Activated CD8-positive, alpha-beta memory T cell treated with anti-CD3 and anti-CD28 coated beads, Interleukin-2, amount 50 U/mL, for 4 hours (primary cell): ENCODE measurements around the gene LMLN.
"Not testable (repeated sequence)": the region's sequence is repeated elsewhere in the genome, so short reads cannot be mapped to it uniquely, and the experiment has no call there.

Experiments used
- DNase-seq: peaks from one replicate; pipeline ENCODE4 v3.0.0-alpha.2; 2020

The LMLN gene

DNA sequence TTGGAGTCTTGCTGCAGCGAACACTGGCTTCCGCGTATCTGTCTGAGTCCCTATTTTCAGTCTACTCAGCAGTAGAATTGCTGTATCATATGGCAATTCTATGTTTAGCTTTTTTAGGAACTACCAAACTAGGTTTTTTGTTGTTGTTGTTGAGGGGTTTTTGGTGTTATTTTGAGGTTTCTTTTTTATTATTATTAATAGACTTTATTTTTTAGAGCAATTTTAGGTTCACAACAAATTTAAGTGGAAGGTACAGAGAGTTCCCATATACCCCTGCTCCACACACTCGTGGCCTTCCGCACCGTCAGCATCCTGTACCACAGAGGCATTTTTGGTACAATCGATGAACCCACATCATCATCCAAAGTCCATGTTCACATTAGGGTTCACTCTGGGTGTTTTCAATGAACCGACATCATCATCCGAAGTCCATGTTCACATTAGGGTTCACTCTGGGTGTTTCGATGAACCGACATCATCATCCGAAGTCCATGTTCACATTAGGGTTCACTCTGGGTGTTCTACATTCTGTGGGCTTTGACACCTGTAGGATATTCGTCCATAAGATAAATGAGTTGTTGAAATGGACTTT is 67.9 kb downstream of the LMLN start:
- no peak for DNase-seq

DNA sequence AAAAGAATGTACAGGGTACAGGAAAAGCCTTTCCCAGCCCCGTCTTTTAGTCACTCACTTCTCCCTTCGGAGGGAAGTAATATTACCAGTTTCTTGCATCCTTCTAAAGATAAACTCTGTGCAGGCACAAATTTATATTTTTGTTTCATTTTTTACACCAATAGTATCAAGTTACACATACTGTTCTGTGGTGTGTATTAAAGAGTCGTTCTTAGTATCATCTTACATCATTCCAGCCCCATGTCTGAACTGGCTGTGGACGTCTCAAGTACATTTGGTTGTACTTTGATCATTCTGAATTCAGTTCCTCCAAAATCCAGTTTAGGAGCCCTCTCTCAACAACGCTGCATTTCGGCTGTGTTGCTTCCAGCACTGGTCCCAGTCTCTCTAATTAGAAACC is 68.7 kb downstream of the LMLN start:
- DNase-seq = no peak

DNA sequence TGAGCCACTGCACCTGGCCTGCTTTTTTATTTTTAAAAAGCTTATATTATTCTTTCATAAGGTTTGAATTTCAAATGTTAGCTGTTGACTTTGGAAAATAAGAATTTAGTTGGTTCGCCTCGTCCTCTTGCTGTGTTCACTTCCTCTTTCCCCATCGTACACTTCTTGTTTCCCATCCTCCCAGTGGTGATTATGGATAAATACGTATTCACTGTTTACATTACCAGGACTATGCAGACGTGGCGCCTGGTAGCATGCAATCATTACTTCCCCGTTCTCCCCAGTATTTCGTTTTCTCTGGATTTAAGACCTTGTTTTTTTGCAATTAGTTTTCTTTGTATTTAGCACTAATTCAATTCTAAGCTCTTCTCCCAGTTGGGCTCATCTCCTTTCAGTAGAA is 70.1 kb downstream of the LMLN start:
- no peak for DNase-seq

DNA sequence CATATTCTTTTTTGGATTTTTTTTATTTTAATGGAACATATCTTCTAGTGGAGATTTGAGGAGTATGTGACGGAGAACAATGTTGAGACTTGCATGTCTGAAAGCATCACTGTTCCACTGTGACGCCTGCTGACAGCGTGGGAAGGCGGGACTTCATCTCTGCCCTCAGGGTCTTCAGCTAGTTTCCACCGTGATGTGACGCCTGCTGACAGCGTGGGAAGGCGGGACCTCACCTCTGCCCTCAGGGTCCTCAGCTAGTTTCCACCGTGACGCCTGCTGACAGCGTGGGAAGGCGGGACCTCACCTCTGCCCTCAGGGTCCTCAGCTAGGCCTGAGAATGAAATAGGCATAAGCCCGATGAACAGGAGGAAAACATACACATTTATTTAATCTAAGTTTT is 70.7 kb downstream of the LMLN start:
- DNase-seq = no peak

DNA sequence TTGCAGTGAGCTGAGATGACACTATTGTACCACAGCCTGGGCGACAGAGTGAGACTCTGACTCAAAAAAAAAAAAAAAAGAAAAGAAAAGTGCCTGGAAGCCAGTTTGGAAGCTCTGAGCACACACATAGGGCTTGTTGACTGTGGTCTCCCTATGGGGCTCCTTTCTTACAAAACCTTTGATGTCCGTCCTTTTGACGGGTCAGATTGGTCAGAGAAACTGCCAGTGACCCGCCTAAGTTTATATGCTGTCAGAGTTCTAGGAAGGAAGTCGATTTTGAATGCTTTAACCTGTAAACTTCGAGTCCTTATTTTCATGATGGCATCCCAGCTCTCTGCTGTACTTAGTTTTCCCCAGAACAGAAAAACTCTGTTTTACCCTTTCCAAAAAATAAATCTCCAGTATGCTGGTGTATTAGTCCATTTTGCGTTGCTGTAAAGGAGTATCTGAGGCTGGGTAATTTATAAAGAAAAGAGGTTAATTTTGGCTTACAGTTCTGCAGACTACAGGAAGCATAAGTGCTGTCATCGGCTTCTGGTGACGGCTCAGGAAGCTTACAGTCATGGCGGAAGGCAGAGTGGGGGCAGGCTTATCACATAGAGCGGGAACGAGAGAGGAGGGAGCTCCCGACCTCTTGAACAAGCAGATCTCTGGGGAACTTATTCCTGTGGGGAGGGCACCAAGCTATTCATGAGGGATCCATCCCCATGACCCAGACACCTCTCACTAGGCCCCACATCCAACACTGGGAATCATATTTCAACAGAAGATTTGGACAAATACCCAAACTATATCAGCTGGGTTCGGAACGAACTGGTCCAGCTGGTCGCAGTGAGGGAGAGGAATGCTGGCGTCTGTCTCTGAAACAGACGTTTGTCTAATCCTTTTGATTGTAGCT is 72.3 kb downstream of the LMLN start:
- no peak for DNase-seq

DNA sequence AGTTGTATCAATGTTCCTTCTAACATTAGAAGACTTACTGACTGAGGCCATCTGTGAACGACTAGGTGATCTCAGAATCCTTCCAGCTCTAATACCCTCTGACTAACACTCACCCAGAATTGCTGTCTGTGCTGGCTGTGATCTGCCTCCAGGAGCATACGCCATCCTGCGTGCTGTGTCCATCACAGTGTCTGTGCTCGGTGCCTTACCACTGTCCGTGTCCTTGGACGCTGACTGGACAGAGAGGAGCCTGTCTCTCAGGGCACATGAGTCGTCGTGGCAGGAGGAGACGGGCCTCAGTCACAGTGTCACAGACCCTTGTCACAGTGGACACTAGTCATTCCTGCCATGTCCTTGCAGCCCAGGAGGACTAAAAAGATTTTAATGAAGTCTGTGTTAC is 83.1 kb downstream of the LMLN start:
- no peak for DNase-seq

DNA sequence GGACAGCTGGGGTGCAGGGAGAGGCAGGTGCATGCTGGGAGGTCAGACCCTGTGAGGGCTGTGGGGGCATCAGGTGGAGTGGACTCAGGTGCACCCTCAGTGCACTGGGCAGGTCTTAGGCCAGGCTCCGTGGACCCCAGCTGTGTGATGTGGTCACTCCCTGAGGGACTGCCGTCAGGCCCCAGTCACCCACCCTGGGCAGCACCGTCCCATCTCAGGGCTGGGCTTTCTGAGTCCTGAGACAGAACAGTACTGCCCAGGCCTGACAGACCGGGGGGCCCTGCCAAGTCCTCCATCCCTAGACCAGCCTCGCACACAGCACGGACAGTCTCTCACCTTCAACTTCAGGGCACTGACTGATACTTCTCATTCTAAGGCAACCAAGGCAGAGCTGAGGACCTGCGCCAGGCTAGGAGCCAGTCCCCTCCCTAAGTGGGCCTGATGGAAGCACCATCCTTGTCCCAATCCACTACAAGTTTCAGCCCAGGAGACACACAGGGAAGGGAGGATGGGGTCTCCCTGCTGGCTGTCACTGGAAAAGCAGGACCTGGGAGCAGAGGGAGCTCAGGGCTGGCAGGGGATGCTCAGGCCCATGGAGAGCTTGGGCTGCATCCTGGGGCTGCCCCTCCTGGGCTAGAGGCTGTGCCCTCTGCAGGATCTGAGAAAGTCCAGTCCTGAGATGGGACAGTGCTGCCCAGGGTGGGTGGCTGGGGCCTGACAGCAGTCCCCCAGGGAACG is 86.3 kb downstream of the LMLN start:
- no peak for DNase-seq

DNA sequence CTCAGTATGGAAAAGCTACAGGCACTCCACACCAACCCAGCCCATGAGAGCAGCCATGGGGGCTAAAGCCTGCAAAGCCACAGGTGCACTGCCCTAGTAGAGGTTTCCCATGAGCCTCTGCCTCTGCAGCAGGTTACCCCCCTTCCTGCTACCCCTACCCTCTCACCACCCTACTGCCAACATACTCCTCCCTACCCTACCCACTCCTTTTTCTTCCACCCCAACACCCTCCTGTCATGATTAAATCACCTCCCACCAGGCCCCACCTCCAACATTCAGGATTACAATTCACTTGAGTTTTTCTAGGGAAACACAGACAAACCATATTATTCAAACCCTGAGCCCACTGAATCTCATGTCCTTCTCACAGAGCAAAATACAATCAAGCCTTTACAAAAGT is 88.4 kb downstream of the LMLN start:
- no peak for DNase-seq

DNA sequence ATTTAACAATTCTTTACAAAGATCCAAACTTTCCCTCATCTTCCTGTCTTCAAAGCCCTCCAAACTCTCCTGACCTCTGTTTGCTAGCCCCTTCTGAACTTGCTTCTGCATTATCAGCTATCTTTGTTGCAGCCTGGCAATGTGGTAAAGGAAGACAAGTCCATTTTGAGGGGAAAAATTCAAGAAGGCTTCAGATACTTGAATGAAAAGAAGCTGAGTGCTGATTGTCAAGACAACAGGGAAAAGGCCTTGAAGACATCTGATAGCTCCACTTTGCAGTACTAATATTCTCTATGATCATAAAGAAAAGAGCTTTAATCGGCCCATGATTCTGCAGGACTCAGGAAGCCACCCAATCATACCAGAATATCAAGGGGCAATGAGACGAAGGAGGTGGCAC is 91.8 kb downstream of the LMLN start:
- no peak for DNase-seq

DNA sequence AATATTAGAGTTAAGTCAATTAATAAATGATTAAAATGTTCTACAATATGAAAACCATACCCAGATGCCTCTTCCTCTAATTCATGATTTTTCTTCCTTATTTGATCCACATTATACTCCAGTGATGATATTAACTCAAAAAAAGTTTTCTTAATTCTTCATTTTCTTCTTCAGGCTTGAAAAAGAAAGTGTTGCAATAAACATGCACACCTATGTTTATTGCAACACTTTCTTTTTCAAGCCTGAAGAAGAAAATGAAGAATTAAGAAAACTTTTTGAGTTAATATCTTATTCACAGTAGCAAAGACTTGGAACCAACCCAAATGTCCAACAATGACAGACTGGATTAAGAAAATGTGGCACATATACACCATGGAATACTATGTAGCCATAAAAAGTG is 93.4 kb downstream of the LMLN start:
- not testable (repeated sequence) for DNase-seq

DNA sequence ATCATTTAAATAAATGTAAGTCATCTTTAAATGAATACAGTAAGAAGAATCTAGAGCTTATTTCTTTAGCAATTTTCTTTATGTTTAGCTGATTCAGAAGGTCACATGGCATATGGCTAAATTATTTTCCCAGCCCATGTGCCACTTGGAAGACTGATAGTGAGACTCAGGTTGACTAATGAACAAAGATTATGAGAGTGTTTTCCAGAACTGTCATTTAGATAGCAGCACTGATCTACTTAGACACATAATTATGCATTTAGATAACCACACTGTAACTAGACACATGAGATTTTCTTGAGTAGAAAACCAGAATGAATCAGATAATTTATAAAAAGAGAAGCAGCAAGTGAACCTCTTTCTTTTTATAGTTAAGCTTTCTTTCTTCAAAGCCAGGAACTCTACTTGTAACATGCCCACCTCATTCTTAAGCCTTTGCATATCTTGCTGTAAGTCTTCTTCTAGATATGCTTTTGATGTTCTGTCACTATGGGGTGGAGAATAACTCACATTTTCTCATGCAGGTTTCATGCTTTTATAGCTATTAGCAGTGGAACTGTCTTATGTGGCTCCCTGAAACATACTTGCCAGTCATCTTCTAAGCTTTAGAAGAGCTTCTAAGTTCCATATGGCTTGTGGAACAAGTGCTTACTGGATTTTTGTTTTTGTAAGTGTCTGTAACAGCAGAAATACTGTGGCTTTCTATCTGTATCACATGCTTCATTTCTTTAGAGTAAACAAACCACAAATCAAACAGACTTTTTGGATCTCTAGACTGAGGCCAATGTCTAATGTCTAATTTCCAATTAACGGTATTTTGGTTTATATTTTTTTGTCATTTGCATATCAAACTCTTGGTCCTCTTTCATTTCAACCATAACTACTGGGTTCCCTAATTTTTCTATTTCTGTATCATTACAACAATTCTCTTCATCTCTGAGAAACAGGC is 101.4 kb downstream of the LMLN start:
- no peak for DNase-seq

DNA sequence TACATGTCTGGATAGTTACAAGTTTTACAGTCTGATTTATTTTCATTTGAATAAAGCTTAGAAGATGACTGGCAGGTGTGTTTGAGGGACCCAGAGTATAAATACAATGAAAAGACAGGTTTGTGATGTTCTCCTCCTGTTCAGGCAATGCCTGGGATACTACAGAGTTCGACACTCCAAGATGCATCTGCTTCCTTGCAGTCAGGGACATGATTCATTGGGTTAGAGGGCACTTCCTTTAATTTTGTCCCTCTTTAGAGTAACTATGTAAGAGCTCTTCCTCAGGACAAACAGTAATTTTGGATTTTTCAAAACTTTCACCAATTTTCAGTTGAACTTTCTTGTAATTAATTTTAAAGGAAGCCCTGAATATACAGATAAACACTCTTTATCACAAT is 102.0 kb downstream of the LMLN start:
- DNase-seq = no peak

DNA sequence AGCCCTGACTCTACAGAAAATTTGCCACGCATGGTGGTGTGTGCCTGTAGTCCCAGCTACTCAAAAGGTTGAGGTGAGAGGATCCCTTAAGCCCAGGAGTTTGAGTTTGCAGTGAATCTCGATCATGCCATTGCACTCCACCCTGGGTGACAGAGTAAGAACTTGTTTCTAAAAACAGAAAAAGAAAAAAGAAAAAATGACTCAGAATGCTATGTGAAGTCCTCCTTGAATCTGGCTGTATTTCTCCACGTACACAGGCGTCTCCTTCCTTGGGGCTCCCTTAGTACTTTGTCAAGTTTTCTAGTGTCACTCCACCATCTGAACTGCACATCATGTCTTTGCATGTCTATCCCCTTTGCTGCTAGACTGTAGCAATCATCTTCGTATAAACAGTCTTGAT is 104.4 kb downstream of the LMLN start:
- no peak for DNase-seq

DNA sequence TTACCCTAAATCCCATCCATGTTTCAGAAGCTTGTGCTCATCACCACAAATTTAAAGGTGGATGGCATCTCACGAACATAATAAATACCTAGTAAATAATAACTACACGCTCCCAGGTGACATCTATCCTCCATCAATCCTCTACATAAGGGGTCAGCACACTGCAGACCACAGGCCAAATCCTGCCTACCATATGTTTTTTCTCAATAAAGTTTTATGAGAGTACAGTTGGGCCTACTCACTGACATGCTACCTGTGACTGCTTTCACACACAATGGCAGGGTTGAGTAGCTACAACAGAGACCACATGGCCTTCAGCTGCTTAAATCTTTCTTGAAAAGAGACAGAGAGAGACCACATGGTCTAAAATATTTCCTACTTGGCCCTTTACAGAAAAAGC is 105.9 kb downstream of the LMLN start:
- no peak for DNase-seq

DNA sequence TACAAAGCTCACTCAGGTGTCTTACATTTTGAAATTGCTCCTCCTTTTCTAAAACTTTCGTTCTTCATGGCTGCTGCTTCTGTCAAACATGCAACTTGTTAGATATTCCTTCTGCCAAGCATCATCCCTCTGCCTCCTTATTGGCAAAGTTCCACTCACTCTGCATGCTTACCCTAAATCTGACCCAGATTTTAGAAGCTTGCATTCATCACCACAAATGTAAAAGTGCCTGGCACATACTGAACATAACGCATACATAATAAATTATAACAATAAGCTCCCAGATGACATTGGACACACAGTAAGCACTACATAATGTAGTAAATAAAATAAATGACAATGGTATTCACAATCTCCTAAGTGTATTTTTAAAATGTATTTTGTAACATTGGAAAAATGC is 107.4 kb downstream of the LMLN start:
- DNase-seq = no peak

DNA sequence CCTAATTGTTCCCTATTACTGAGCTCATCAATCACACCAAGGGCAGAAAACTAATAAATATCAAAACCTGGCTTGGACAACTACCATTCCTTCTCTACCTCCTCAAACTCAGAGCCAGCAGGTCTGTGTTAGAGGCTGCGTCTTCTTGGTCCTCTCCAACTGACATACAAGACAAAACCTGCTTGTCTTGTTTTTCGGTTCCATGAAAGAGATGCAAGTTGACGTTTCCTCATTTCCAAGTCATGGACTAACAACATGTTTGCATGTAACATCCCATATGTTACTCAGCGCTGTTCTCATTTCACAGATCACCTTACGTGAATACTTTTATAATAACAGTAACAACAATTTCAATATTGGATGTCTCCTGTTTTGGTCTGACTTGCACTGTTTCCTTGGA is 110.9 kb downstream of the LMLN start:
- no peak for DNase-seq

DNA sequence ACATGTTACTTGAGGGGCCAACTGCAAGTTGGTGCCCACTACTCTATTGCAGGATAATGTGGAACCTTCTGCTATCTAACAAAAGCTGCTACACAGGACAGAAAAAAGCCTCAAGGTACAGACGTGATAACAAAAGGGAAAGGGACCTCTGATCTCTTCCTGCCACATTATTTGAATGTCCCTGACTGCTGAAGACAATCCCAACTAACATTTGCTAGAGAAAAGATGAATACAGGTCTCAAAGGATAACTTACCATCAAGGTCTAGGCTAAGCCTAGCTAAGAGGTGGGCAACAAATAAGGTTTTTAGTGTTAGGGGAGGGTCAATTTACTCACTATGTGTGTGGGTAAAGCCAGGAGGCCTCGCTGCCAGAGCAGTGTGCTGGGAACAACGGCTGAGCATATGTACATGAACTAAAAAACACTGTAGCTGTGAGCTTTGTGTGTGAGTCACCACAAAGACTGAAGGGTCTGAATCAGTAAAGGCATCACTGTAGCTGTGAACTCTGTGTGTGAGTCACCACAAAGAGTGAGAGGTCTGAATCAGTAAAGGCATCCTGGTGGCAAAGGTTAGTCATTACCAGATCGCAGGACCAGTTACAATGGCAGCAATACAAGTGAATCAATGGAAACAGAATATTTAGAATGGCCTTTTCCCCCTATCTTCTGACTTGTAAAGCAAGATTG is 111.7 kb downstream of the LMLN start:
- peak; percentile 54 for DNase-seq

DNA sequence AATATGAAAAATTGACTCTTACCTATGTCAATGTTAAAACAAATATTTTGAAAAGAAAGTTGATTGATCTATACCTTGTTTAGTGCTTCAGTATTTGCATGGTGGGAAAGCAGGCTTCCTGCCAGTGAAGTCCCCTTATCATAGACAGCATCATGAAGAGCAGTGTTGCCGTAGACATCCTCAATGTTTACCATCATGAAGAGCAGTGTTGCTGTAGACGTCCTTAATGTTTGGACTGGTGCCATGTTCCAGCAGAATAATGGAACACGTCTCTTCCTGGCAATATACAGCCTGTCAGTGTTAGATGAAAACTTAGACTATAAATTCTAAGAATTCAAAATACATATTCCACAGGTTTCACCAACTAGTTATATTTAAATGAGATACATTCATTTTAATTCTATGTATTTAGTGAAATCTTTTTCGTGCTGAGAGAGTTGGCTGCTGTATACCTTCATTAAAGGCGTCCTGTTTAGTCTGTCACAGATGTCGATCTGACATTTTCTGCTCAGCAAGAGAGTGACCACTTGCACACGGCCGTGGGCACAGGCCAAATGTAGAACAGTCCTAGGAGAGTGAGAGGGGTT is 116.8 kb downstream of the LMLN start:
- no peak for DNase-seq

DNA sequence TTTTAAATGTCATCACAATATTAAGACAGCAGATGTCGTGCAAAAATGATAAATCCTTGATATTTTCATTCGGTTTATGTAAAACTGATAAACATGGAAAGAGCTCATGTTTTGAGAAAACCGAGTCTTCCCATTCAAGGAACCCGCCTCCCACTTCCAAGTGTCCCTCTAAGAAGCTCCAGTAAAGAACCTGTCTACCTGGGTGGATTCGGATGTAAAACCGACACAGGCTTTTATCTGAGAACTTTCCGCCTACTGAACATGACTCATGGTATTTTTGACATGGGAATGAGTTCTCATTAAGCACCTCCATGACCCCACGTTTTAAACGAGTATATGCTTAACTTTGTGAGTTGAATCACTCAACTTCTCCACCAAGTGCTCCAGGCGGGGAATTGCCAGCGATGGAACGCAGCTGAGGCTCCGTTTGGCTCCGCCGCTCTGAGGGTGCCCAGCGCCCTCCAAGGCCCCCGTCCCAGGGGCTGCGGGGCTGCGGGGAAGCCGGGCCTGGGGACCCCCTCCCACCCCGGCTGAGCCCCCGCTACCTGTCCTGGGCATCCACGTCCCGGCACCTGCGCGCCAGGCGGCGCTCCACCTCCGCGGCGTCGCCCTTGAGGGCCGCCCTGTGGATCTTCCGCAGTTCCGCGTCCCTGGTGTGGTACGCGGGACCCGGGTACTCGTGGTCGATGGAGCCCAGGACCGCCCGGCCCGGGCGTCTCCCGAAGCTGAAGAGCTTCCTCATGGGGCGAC is 119.9 kb downstream of the LMLN start:
- DNase-seq = peak; percentile 49

DNA sequence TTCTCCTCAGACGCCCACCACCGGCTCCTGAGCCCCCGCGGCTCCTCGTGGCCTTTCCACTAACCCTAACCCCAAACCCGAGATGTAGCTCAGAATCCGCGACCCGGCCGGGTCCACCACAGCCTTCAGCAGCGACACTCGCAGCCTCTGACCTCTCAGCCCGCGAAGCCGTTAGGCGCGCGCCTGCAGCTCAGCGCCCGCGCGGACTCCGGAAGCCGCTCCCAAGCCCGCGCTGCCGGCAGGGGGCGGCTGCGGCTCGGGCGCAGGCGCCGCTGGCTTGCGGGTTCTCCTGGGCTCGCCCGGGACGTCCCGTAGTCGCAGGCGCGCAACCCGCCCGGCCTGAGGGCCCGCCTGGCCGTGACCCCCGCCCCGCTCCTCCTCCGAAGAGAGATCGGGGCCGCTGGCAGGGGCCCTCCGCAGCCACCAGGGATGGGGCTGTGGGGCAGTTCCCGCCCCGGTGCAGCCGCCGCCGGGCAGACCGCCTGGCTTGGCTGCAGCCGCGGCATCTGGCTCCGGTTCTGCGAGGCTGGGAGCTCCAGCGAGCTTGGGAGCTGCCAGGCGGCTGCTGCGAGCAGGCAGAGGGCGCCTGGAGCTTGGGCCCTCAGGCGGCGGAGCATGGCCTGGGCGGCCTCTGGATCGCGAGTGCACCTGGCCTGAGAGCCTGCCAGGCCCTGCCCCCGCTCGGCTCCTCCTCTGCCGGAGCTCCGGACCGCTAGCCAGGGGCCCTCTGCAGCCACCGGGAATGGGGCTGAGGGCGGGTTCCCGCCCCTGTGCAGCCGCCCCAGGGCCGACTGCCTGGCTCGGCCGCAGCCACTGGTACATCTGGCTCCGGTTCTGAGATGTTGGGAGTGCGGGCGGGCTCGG is 120.7 kb downstream of the LMLN start:
- DNase-seq = peak; percentile 76
